Glutamatergic neuron (in vitro differentiated cells): ENCODE data around the gene ODR4. TPM values are rescaled to one million over a fixed set of nuclear protein-coding genes. Genes with fewer than 3 reads are reported as not detected.

ENCODE experiments used
- DNase-seq: peaks from one replicate; pipeline ENCODE4 v3.0.0; 2022
- H3K27ac Mint-ChIP-seq: one replicate; pipeline ENCODE4 v1.8.0; 2020; ENCODE audit warnings: mild to moderate bottlenecking, mixed read lengths, inconsistent platforms; ENCODE audit not compliant: unreplicated experiment
- H3K27me3 Mint-ChIP-seq: one replicate; pipeline ENCODE4 v1.8.0; 2020; ENCODE audit warnings: mild to moderate bottlenecking, moderate library complexity, mixed read lengths, inconsistent platforms; ENCODE audit not compliant: unreplicated experiment
- H3K36me3 Mint-ChIP-seq: one replicate; pipeline ENCODE4 v1.8.0; 2020; ENCODE audit warnings: mild to moderate bottlenecking, mixed read lengths, inconsistent platforms; ENCODE audit not compliant: unreplicated experiment
- H3K4me1 Mint-ChIP-seq: one replicate; pipeline ENCODE4 v1.8.0; 2020; ENCODE audit warnings: mild to moderate bottlenecking, low read depth, mixed read lengths, inconsistent platforms; ENCODE audit not compliant: unreplicated experiment
- H3K4me3 Mint-ChIP-seq: one replicate; pipeline ENCODE4 v1.8.0; 2020; ENCODE audit warnings: mild to moderate bottlenecking, mixed read lengths, inconsistent platforms; ENCODE audit not compliant: unreplicated experiment
- H3K9me3 Mint-ChIP-seq: one replicate; pipeline ENCODE4 v1.8.0; 2020; ENCODE audit warnings: mild to moderate bottlenecking, moderate library complexity, mixed read lengths, inconsistent platforms; ENCODE audit not compliant: unreplicated experiment
- total RNA-seq: library from RNA; stranded (reverse); fragmentation: NEBNext Ultra II Directional; extraction: Animal tissue kit (Norgen Biotek cat#: 25700); gene quantifications from one replicate; pipeline ENCODE4 v1.2.1, GENCODE V29; 2021; ENCODE audit not compliant: unreplicated experiment
- TF ChIP-seq, protein P1 (sequence below): fragments of 200-600 bp; sonication (generic); IDR thresholded peaks from one replicate; pipeline ENCODE4 v1.5.0; 2021; ENCODE audit not compliant: partially characterized antibody, unreplicated experiment

ODR4 gene
- total RNA-seq, 1 donor from 2014 or later: 20.6 TPM

DNA sequence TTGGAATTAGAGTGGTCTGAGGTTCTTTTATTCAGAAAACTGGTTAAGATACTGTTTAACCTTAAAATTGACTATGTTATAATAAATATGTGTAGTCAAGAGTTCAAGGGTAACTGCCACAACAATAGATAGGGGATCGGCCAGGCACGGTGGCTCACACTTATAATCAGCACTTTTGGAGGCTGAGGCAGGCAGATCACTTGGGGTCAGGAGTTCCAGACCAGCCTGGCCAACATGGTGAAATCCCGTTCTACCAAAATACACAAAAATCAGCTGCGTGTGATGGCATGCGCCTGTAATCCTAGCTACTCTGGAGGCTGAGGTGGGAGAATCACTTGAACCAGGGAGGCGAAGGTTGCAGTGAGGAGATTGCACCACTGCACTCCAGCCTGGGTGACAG lies 45.8 kb downstream of the ODR4 start:
- Mint-ChIP-seq H3K27me3 (peaks cover 2% of the 10 kb centered on the region), H3K4me3 (no peak overlapping the region), H3K4me1 (peaks cover 1% of the 10 kb centered on the region), H3K9me3 (no peaks in the 10 kb centered on the region), H3K36me3 (no peaks in the 10 kb centered on the region), H3K27ac (no peak overlapping the region)
- TF ChIP-seq, protein P1, sequence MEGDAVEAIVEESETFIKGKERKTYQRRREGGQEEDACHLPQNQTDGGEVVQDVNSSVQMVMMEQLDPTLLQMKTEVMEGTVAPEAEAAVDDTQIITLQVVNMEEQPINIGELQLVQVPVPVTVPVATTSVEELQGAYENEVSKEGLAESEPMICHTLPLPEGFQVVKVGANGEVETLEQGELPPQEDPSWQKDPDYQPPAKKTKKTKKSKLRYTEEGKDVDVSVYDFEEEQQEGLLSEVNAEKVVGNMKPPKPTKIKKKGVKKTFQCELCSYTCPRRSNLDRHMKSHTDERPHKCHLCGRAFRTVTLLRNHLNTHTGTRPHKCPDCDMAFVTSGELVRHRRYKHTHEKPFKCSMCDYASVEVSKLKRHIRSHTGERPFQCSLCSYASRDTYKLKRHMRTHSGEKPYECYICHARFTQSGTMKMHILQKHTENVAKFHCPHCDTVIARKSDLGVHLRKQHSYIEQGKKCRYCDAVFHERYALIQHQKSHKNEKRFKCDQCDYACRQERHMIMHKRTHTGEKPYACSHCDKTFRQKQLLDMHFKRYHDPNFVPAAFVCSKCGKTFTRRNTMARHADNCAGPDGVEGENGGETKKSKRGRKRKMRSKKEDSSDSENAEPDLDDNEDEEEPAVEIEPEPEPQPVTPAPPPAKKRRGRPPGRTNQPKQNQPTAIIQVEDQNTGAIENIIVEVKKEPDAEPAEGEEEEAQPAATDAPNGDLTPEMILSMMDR: no peak
- DNase-seq: no peak

DNA sequence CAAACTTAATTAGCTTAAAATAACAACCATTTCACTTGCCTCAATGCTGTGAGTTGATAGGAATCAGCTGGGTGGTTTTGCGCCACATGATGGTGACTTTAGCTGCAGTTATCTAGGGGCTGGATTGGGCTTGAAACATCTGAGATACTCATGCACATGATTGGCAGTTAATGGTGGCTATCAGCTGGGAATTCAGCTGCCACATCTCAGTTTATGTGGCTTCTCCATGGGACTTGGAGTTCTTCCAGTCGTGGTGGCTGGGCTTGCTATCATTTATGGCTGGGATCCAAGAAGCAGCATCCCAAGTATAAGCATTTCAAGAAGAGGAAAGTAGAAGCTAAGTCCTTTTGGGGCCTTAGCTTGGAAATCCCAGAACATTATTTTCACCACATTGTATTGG lies 48.9 kb downstream of the ODR4 start:
- H3K27me3 Mint-ChIP-seq: no peaks in the 10 kb centered on the region
- no peaks in the 10 kb centered on the region for H3K36me3 Mint-ChIP-seq
- no peak for DNase-seq
- H3K9me3 Mint-ChIP-seq: no peaks in the 10 kb centered on the region
- no peak overlapping the region for H3K27ac Mint-ChIP-seq
- TF ChIP-seq, protein P1: no peak
- H3K4me3 Mint-ChIP-seq: no peak overlapping the region
- H3K4me1 Mint-ChIP-seq: peaks cover 1% of the 10 kb centered on the region

DNA sequence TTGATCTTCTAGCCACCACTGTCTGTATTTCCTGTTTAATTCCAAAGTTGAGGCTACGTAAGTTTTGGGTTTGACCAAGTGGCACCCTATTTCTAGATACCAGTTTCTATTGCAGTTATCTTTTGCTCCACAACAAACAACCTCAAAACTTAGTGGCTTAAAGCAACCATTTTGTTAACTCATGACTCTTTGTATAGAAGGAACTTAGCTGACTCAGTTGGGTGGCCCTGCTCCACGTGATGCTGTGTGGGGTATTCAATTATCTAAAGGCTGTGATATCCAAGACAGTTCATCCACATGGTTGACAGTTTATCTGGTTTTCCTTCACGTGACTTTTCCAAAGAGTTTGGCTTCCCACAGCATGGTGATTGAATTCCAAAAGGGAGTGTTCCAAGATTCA lies 50.5 kb downstream of the ODR4 start:
- DNase-seq: no peak
- Mint-ChIP-seq H3K9me3 (no peaks in the 10 kb centered on the region), H3K4me1 (no peaks in the 10 kb centered on the region), H3K36me3 (no peaks in the 10 kb centered on the region), H3K4me3 (no peak overlapping the region), H3K27me3 (no peaks in the 10 kb centered on the region), H3K27ac (no peak overlapping the region)
- TF ChIP-seq, protein P1: no peak

DNA sequence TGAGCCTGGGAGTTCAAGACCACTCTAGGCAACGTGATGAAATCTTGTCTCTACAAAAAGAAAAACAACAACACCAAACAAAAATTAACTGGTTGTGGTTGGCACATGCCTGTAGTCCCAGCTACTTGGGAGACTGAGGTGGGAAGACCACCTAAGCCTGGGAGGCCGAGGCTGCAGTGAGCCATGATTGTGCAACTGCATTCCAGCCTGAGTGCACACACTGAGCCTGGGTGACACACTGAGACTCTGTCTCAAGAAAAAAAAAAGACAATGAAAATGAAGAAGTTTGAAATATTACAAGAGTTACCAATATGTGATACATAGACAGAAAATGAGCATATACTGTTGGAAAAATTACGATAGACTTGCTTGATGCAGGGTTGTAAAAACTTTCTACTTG lies 53.4 kb downstream of the ODR4 start:
- Mint-ChIP-seq H3K27me3 (no peaks in the 10 kb centered on the region), H3K4me3 (no peak overlapping the region), H3K36me3 (no peaks in the 10 kb centered on the region), H3K4me1 (no peaks in the 10 kb centered on the region), H3K9me3 (no peaks in the 10 kb centered on the region), H3K27ac (no peak overlapping the region)
- DNase-seq: no peak
- TF ChIP-seq, protein P1: no peak

DNA sequence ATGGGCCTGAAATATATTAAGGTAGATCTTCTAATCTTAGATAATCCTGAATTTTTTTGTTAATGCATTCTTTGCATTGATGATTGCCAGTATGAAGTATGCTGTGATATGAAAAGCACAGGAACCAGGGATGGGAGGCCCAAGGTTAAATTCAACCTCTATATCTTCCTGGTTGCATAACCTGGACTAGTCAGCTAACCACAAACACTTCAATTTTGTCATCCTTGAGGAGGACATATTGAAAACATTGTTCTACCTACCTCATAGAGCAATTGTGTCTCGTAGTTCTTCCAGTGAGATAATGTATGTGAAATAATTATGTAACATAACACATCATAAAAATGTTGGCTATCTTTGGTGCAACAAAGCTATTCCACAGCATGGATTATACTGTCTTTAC lies 59.7 kb downstream of the ODR4 start:
- no peak for DNase-seq
- no peaks in the 10 kb centered on the region for H3K4me1 Mint-ChIP-seq
- H3K4me3 Mint-ChIP-seq: no peak overlapping the region
- no peak overlapping the region for H3K27ac Mint-ChIP-seq
- no peaks in the 10 kb centered on the region for H3K9me3 Mint-ChIP-seq
- H3K27me3 Mint-ChIP-seq: no peaks in the 10 kb centered on the region
- H3K36me3 Mint-ChIP-seq: no peaks in the 10 kb centered on the region
- TF ChIP-seq, protein P1: no peak
